H9 (cell line): ENCODE measurements around the gene RPP40. TPM values are rescaled to one million over a fixed set of nuclear protein-coding genes. Genes with fewer than 3 reads are reported as not detected.

ENCODE experiments used
- DNase-seq: peaks from one replicate; pipeline ENCODE4 v3.0.0-alpha.2; 2017
- H2AFZ ChIP-seq: one replicate; pipeline ENCODE4 v1.6.1; 2013; ENCODE audit warnings: mild to moderate bottlenecking, low read length, control low read depth, moderate library complexity
- H2AK5ac ChIP-seq: 2 replicates; pipeline ENCODE4 v1.6.1; 2013; ENCODE audit warnings: low read length, control low read depth, mixed read lengths; ENCODE audit not compliant: insufficient read length
- H2BK120ac ChIP-seq: one replicate; pipeline ENCODE4 v1.6.1; 2013; ENCODE audit warnings: low read depth, mild to moderate bottlenecking, low read length, control low read depth, inconsistent platforms; ENCODE audit not compliant: poor library complexity, severe bottlenecking
- H2BK12ac ChIP-seq: 2 replicates; pipeline ENCODE4 v1.6.1; 2013; ENCODE audit warnings: low read length, control low read depth, mixed read lengths, low read depth; ENCODE audit not compliant: insufficient read length
- H2BK15ac ChIP-seq: 2 replicates; pipeline ENCODE4 v1.6.1; 2013; ENCODE audit warnings: low read depth, low read length, control low read depth
- H2BK20ac ChIP-seq: one replicate; pipeline ENCODE4 v1.6.1; 2013; ENCODE audit warnings: low read depth, mild to moderate bottlenecking, low read length, control low read depth, inconsistent platforms; ENCODE audit not compliant: poor library complexity, severe bottlenecking
- H2BK5ac ChIP-seq: 2 replicates; pipeline ENCODE4 v1.6.1; 2013; ENCODE audit warnings: low read length, control low read depth, mixed read lengths; ENCODE audit not compliant: insufficient read length
- H3K14ac ChIP-seq: 2 replicates; pipeline ENCODE4 v1.6.1; 2013; ENCODE audit warnings: low read length, control low read depth; ENCODE audit not compliant: insufficient read depth
- H3K18ac ChIP-seq: 2 replicates; pipeline ENCODE4 v1.6.1; 2013; ENCODE audit warnings: low read depth, mild to moderate bottlenecking, mixed read lengths, low read length, control low read depth; ENCODE audit not compliant: insufficient read length
- H3K23ac ChIP-seq: 2 replicates; pipeline ENCODE4 v1.6.1; 2013; ENCODE audit warnings: low read length, control low read depth, mixed read lengths, low read depth; ENCODE audit not compliant: insufficient read length
- H3K23me2 ChIP-seq: 2 replicates; pipeline ENCODE4 v1.6.1; 2013; ENCODE audit warnings: low read depth, mild to moderate bottlenecking, mixed read lengths, low read length, control low read depth; ENCODE audit not compliant: insufficient read length, poor library complexity, severe bottlenecking
- H3K27ac ChIP-seq: 2 replicates; pipeline ENCODE4 v1.5.1; 2013; ENCODE audit warnings: low read length, control low read depth, mixed read lengths, low read depth; ENCODE audit not compliant: insufficient read length
- H3K27me3 ChIP-seq: 2 replicates; pipeline ENCODE4 v1.6.1; 2013; ENCODE audit warnings: low read length, control low read depth, inconsistent platforms; ENCODE audit not compliant: insufficient read depth
- H3K4ac ChIP-seq: 2 replicates; pipeline ENCODE4 v1.6.1; 2013; ENCODE audit warnings: low read depth, mild to moderate bottlenecking, control low read depth, inconsistent platforms, low read length, moderate library complexity
- H3K4me1 ChIP-seq: 2 replicates; pipeline ENCODE4 v1.6.1; 2013; ENCODE audit warnings: low read length, control low read depth, inconsistent platforms; ENCODE audit not compliant: insufficient read depth
- H3K4me2 ChIP-seq: 2 replicates; pipeline ENCODE4 v1.6.1; 2013; ENCODE audit warnings: low read length, control low read depth, mixed read lengths; ENCODE audit not compliant: insufficient read length, insufficient read depth
- H3K56ac ChIP-seq: 2 replicates; pipeline ENCODE4 v1.6.1; 2013; ENCODE audit warnings: low read depth, mild to moderate bottlenecking, mixed read lengths, low read length, control low read depth; ENCODE audit not compliant: insufficient read length
- H3K79me1 ChIP-seq: 2 replicates; pipeline ENCODE4 v1.6.1; 2013; ENCODE audit warnings: low read depth, mild to moderate bottlenecking, moderate library complexity, low read length, control low read depth, inconsistent platforms; ENCODE audit not compliant: insufficient read depth, poor library complexity, severe bottlenecking
- H3K79me2 ChIP-seq: 2 replicates; pipeline ENCODE4 v1.6.1; 2013; ENCODE audit warnings: low read length, control low read depth, inconsistent platforms; ENCODE audit not compliant: insufficient read depth
- H3K9ac ChIP-seq: 2 replicates; pipeline ENCODE4 v1.6.1; 2013; ENCODE audit warnings: low read length, control low read depth, mixed read lengths; ENCODE audit not compliant: insufficient read length; ENCODE audit errors: extremely low read depth
- H3K9me3 ChIP-seq: one replicate; pipeline ENCODE4 v1.6.1; 2013; ENCODE audit warnings: low read depth, low read length, inconsistent platforms; ENCODE audit not compliant: control insufficient read depth
- H3T11ph ChIP-seq: one replicate; pipeline ENCODE4 v1.6.1; 2013; ENCODE audit warnings: mild to moderate bottlenecking, low read length, control low read depth, inconsistent platforms
- H4K20me1 ChIP-seq: one replicate; pipeline ENCODE4 v1.6.1; 2013; ENCODE audit not compliant: control insufficient read depth, insufficient read length, insufficient read depth
- H4K5ac ChIP-seq: 2 replicates; pipeline ENCODE4 v1.6.1; 2013; ENCODE audit warnings: low read depth, mild to moderate bottlenecking, mixed read lengths, low read length, control low read depth; ENCODE audit not compliant: insufficient read length
- H4K8ac ChIP-seq: replicated peaks from 2 replicates; pipeline ENCODE4 v1.6.1; 2013; ENCODE audit warnings: low read length, control low read depth, mixed read lengths, low read depth; ENCODE audit not compliant: insufficient read length
- H4K91ac ChIP-seq: 2 replicates; pipeline ENCODE4 v1.6.1; 2013; ENCODE audit warnings: low read depth, mild to moderate bottlenecking, moderate library complexity, mixed read lengths, low read length, control low read depth; ENCODE audit not compliant: insufficient read length
- H3K27ac Mint-ChIP-seq, 3 experiments: 2 replicates in 2 of 3; 3 replicates in 1 of 3; pipeline ENCODE4 v1.8.0; 2020 to 2021; ENCODE audit warnings: mixed read lengths in 3 of 3, mild to moderate bottlenecking in 1 of 3, moderate library complexity in 1 of 3
- H3K27me3 Mint-ChIP-seq: 2 replicates; pipeline ENCODE4 v1.8.0; 2021; ENCODE audit warnings: low read depth, mild to moderate bottlenecking, moderate library complexity, mixed read lengths
- H3K36me3 Mint-ChIP-seq, 3 experiments: 2 replicates in 2 of 3; 3 replicates in 1 of 3; pipeline ENCODE4 v1.8.0; 2020 to 2021; ENCODE audit warnings: low read depth in 3 of 3, mixed read lengths in 3 of 3; ENCODE audit not compliant: insufficient read depth in 1 of 3
- H3K4me1 Mint-ChIP-seq, 2 experiments: 2 replicates each; pipeline ENCODE4 v1.8.0; 2020; ENCODE audit warnings: mixed read lengths in 2 of 2
- H3K4me3 Mint-ChIP-seq, 2 experiments: 2 replicates in 1 of 2; 3 replicates in 1 of 2; pipeline ENCODE4 v1.8.0; 2020 to 2021; ENCODE audit warnings: mild to moderate bottlenecking in 2 of 2, mixed read lengths in 2 of 2, moderate library complexity in 1 of 2
- H3K9me3 Mint-ChIP-seq, 2 experiments: 2 replicates in 1 of 2; 3 replicates in 1 of 2; pipeline ENCODE4 v1.8.0; 2020; ENCODE audit warnings: mild to moderate bottlenecking in 2 of 2, mixed read lengths in 2 of 2, moderate library complexity in 1 of 2
- CTCF ChIP-seq: fragments of 200-600 bp; sonication (generic); conservative IDR thresholded peaks from 3 replicates; pipeline ENCODE4 v1.8.0; 2021; ENCODE audit warnings: antibody characterized with exemption, mild to moderate bottlenecking
- WGBS: extraction: QIAGEN DNeasy Blood & Tissue Kit; methylation state at CpG from one replicate; pipeline ENCODE4 v1.1.7; 2013; ENCODE audit warnings: missing lambda C conversion rate, low lambda C conversion rate, mixed read lengths; ENCODE audit not compliant: insufficient read length; ENCODE audit errors: extremely low coverage; 5-methylcytosine and 5-hydroxymethylcytosine counted together
- total RNA-seq: library from RNA; stranded (reverse); gene quantifications from 2 replicates; pipeline ENCODE4 v1.2.1, GENCODE V29; 2021

Gene RPP40
- total RNA-seq, 1 experiment from 2014 or later: 17.8 TPM

- H2AFZ ChIP-seq: no peak overlapping the region
- no peak overlapping the region for H3K56ac ChIP-seq
- H2BK15ac ChIP-seq: no peak overlapping the region
- no peak overlapping the region for H4K5ac ChIP-seq
- no peak overlapping the region for H3K27ac ChIP-seq
- H3K9ac ChIP-seq: no peak overlapping the region
- no peaks in the 10 kb centered on the region for H3K79me2 ChIP-seq
- H4K91ac ChIP-seq: no peak overlapping the region
- H3K27me3 ChIP-seq: no peaks in the 10 kb centered on the region
- H3K4ac ChIP-seq: no peak overlapping the region
- no peak for TF ChIP-seq CTCF
- no peaks in the 10 kb centered on the region for H4K20me1 ChIP-seq
- H3K4me2 ChIP-seq: no peak overlapping the region
- H3K9me3 ChIP-seq: no peaks in the 10 kb centered on the region
- peaks cover 2% of the 10 kb centered on the region; the same call in 1 of the 2 replicates for H3K4me1 ChIP-seq
- H3K23ac ChIP-seq: no peak overlapping the region
- no peak overlapping the region for H2BK12ac ChIP-seq
- no peak overlapping the region for H2BK20ac ChIP-seq
- no peak overlapping the region for H3K14ac ChIP-seq
- H3K36me3 Mint-ChIP-seq: peaks cover 0 to 5% (median 4%) of the 10 kb centered on the region in 3 experiments; a peak in 4 of 7 replicates
- H4K8ac ChIP-seq: no peak overlapping the region
- H3K4me3 Mint-ChIP-seq: no peak overlapping the region
- H3K27ac Mint-ChIP-seq: no peak overlapping the region
- H2AK5ac ChIP-seq: no peak overlapping the region
- no peaks in the 10 kb centered on the region for H3K23me2 ChIP-seq
- peaks cover 8% of the 10 kb centered on the region; the same call in 1 of the 2 replicates for H3K27me3 Mint-ChIP-seq
- peaks cover 9 to 10% of the 10 kb centered on the region in 2 experiments; a peak in 4 of 5 replicates for H3K9me3 Mint-ChIP-seq
- DNase-seq: no peak
- no peak overlapping the region for H2BK5ac ChIP-seq
- no peak overlapping the region for H3T11ph ChIP-seq
- H3K79me1 ChIP-seq: no peaks in the 10 kb centered on the region
- H2BK120ac ChIP-seq: no peak overlapping the region
- no CpG with 5 or more reads among the region's 8 CpGs for WGBS
- peaks cover 18 to 27% of the 10 kb centered on the region in 2 experiments for H3K4me1 Mint-ChIP-seq
- H3K18ac ChIP-seq: no peak overlapping the region
These were observed 28.9 kb downstream of the RPP40 start for GRCh38 chr6:4974962-4975361.
